GM23338 (cell line): ENCODE data around the gene P4HTM. TPM values are rescaled to one million over a fixed set of nuclear protein-coding genes. Genes with fewer than 3 reads are reported as not detected.

Experiments used
- ATAC-seq: fragments of 200-7000 bp; cut with Tn5 transposase; 3 replicates; pipeline ENCODE4 v1.9.1; 2020
- DNase-seq: peaks from one replicate; pipeline ENCODE4 v3.0.0-alpha.2; 2015; ENCODE audit warnings: low spot score
- H2AFZ ChIP-seq: fragments of 200-600 bp; sonication (generic); 2 replicates; pipeline ENCODE4 v1.8.0; 2016; ENCODE audit warnings: antibody characterized with exemption, mild to moderate bottlenecking, moderate library complexity
- H3F3A ChIP-seq: fragments of 200-600 bp; sonication (generic); replicated peaks from 2 replicates; pipeline ENCODE4 v1.8.0; 2017; ENCODE audit warnings: antibody characterized with exemption, mixed run types, low read depth
- H3K27ac ChIP-seq: fragments of 200-600 bp; sonication (generic); 2 replicates; pipeline ENCODE4 v1.6.1; 2016; ENCODE audit warnings: low read depth
- H3K27me3 ChIP-seq: fragments of 200-600 bp; sonication (generic); 2 replicates; pipeline ENCODE4 v1.8.0; 2016; ENCODE audit warnings: mild to moderate bottlenecking, mixed run types, moderate library complexity; ENCODE audit not compliant: insufficient read depth
- H3K36me3 ChIP-seq: fragments of 200-600 bp; sonication (generic); 2 replicates; pipeline ENCODE4 v1.8.0; 2016; ENCODE audit warnings: mild to moderate bottlenecking; ENCODE audit not compliant: insufficient read depth
- H3K4me1 ChIP-seq: fragments of 200-600 bp; sonication (generic); 2 replicates; pipeline ENCODE4 v1.8.0; 2016; ENCODE audit warnings: mild to moderate bottlenecking, moderate library complexity; ENCODE audit not compliant: insufficient read depth
- H3K4me2 ChIP-seq: fragments of 200-600 bp; sonication (generic); 2 replicates; pipeline ENCODE4 v1.7.1; 2017; ENCODE audit warnings: mixed run types
- H3K4me3 ChIP-seq: fragments of 200-600 bp; sonication (generic); 2 replicates; pipeline ENCODE4 v1.6.1; 2016; ENCODE audit warnings: mixed run types
- H3K79me2 ChIP-seq: fragments of 200-600 bp; sonication (generic); replicated peaks from 2 replicates; pipeline ENCODE4 v1.8.0; 2017; ENCODE audit warnings: mild to moderate bottlenecking; ENCODE audit not compliant: insufficient read depth
- H3K9me2 ChIP-seq: fragments of 200-600 bp; sonication (generic); 2 replicates; pipeline ENCODE4 v1.8.0; 2017; ENCODE audit not compliant: insufficient read depth
- H4K20me1 ChIP-seq: fragments of 200-600 bp; sonication (generic); replicated peaks from 2 replicates; pipeline ENCODE4 v1.8.0; 2017; ENCODE audit warnings: mild to moderate bottlenecking; ENCODE audit not compliant: insufficient read depth
- H3K27ac Mint-ChIP-seq: 2 replicates; pipeline ENCODE4 v1.8.0; 2020; ENCODE audit warnings: inconsistent platforms, mild to moderate bottlenecking, moderate library complexity, mixed read lengths
- H3K27me3 Mint-ChIP-seq: 3 replicates; pipeline ENCODE4 v1.8.0; 2022; ENCODE audit warnings: low read depth, mild to moderate bottlenecking, moderate library complexity, mixed read lengths, inconsistent platforms; ENCODE audit not compliant: insufficient read depth, poor library complexity
- H3K36me3 Mint-ChIP-seq: 3 replicates; pipeline ENCODE4 v1.8.0; 2021; ENCODE audit warnings: low read depth, mild to moderate bottlenecking, inconsistent platforms, moderate library complexity, mixed read lengths
- H3K4me1 Mint-ChIP-seq: 3 replicates; pipeline ENCODE4 v1.8.0; 2020; ENCODE audit warnings: mild to moderate bottlenecking, inconsistent platforms, mixed read lengths
- H3K4me3 Mint-ChIP-seq: 3 replicates; pipeline ENCODE4 v1.8.0; 2021; ENCODE audit warnings: moderate library complexity, mild to moderate bottlenecking, inconsistent platforms, mixed read lengths
- H3K9me3 Mint-ChIP-seq: 3 replicates; pipeline ENCODE4 v1.8.0; 2020; ENCODE audit warnings: moderate library complexity, mild to moderate bottlenecking, inconsistent platforms, mixed read lengths
- CREB1 ChIP-seq: fragments of 250-450 bp; sonication (Bioruptor Pico); IDR thresholded peaks from 2 replicates; pipeline ENCODE4 v1.5.0; 2020; ENCODE audit warnings: low read depth, mild to moderate bottlenecking, moderate library complexity
- ETS1 ChIP-seq: IDR thresholded peaks from 2 replicates; pipeline ENCODE4 v1.6.1; 2016; ENCODE audit warnings: antibody characterized with exemption
- EZH2 ChIP-seq: fragments of 200-600 bp; sonication (generic); IDR thresholded peaks from one replicate; pipeline ENCODE4 v1.8.0; 2017; ENCODE audit warnings: antibody characterized with exemption, mild to moderate bottlenecking, low read depth; ENCODE audit not compliant: unreplicated experiment
- EZH2phosphoT487 ChIP-seq: fragments of 200-600 bp; sonication (generic); IDR thresholded peaks from one replicate; pipeline ENCODE4 v1.8.1; 2018; ENCODE audit warnings: antibody characterized with exemption; ENCODE audit not compliant: unreplicated experiment
- JUNB ChIP-seq: IDR thresholded peaks from one replicate; pipeline ENCODE4 v1.6.1; 2016; ENCODE audit warnings: antibody characterized with exemption; ENCODE audit not compliant: unreplicated experiment
- NANOG ChIP-seq: IDR thresholded peaks from 2 replicates; pipeline ENCODE4 v1.6.1; 2016; ENCODE audit warnings: antibody characterized with exemption, borderline replicate concordance
- POLR2AphosphoS5 ChIP-seq: IDR thresholded peaks from 2 replicates; pipeline ENCODE4 v1.6.1; 2016; ENCODE audit warnings: antibody characterized with exemption, low read depth
- STAT1 ChIP-seq: IDR thresholded peaks from one replicate; pipeline ENCODE4 v1.6.1; 2016; ENCODE audit warnings: antibody characterized with exemption; ENCODE audit not compliant: unreplicated experiment
- ZNF114 ChIP-seq: fragments of 250-450 bp; sonication (Bioruptor Pico); IDR thresholded peaks from 2 replicates; pipeline ENCODE4 v1.5.0; 2020; ENCODE audit warnings: mild to moderate bottlenecking, moderate library complexity
- ZNF331 ChIP-seq: fragments of 250-450 bp; sonication (Bioruptor Pico); IDR thresholded peaks from 2 replicates; pipeline ENCODE4 v1.5.0; 2020; ENCODE audit warnings: low read depth, mild to moderate bottlenecking, moderate library complexity
- ZNF462 ChIP-seq: fragments of 250-450 bp; sonication (Bioruptor Pico); IDR thresholded peaks from 2 replicates; pipeline ENCODE4 v1.5.0; 2020; ENCODE audit warnings: mild to moderate bottlenecking, moderate library complexity
- polyA plus RNA-seq: library from polyadenylated mRNA; unstranded; fragments of >200 nt; fragmentation: Nextera tagmentation; extraction: Ambion mirVana; gene quantifications from 2 replicates; pipeline ENCODE4 v1.2.1, GENCODE V29; 2016
- total RNA-seq: library from RNA; depleted of rRNA; stranded (reverse); fragments of >200 nt; shearing (Covaris generic); gene quantifications from 2 replicates; pipeline ENCODE4 v1.2.3, GENCODE V29; 2014
- TF ChIP-seq, protein P1 (sequence below): IDR thresholded peaks from one replicate; pipeline ENCODE4 v1.6.1; 2018; ENCODE audit warnings: antibody characterized with exemption; ENCODE audit not compliant: unreplicated experiment
- TF ChIP-seq, protein P2 (sequence below), 2 experiments: fragments of 200-600 bp in 1 of 2; sonication (generic) in 1 of 2; conservative IDR thresholded peaks; 2 replicates each; pipeline versions ENCODE4 v1.5.1 to v1.6.1; 2016 to 2017; ENCODE audit warnings: antibody characterized with exemption in 2 of 2, low read depth in 2 of 2, mild to moderate bottlenecking in 2 of 2, moderate library complexity in 1 of 2

Gene P4HTM
- total and polyA plus RNA-seq, 2 experiments from 2014 or later = 15.9 to 28.7 TPM

DNA sequence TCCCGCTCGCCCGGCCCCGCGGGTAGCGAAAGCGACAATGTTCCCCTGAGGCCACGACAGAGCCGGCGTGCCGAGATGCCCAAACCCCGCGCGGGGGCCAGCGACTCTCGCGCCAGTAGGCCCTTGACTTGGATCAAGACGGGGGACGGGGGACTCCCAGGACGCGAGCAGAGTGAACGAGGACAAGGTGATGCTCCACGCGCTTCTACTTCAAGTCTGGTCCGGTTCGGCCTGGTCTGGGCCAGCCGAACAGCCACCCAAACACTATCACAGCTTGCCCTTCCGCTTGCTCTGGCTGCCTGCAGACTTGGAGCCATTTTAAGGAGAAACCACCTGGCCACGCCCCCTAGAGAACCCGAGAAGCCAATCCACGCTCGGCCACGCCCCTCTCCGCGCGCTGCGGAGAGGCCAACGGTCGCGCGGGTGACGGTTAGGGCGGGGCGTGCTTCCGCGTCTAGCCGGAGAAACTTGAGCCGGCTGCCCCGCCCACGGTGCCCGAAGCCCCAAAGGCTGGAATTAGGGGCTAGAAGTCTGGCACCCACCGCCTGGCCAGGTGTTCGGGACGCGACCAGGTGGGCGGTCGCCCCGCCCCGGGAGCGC lies 31.3 kb downstream of the P4HTM start:
- Histone ChIP-seq H3K79me2 (peaks cover 18% of the 10 kb centered on the region), H3K9me2 (no peaks in the 10 kb centered on the region), H3K4me2 (peak overlapping the region; percentile 99), H3F3A (peaks cover 47% of the 10 kb centered on the region), H4K20me1 (peaks cover 14% of the 10 kb centered on the region), H3K27ac (peak overlapping the region; percentile 97), H3K4me1 (peaks cover 27% of the 10 kb centered on the region; the same call in 1 of the 2 replicates), H3K4me3 (peak overlapping the region; percentile 97), H3K36me3 (peaks cover 18% of the 10 kb centered on the region), H3K27me3 (no peaks in the 10 kb centered on the region), H2AFZ (0 out of 2 replicates have a peak overlapping the region, but pooled peaks have one; percentile 73)
- peak; percentile 100 for DNase-seq
- H3K27me3 Mint-ChIP-seq = peaks cover 27% of the 10 kb centered on the region
- peak overlapping the region; percentile 93 for H3K4me3 Mint-ChIP-seq
- peaks cover 24% of the 10 kb centered on the region for H3K4me1 Mint-ChIP-seq
- no peaks in the 10 kb centered on the region; the same call in 1 of the 3 replicates for H3K9me3 Mint-ChIP-seq
- H3K36me3 Mint-ChIP-seq = peaks cover 49% of the 10 kb centered on the region
- ATAC-seq = peak; percentile 46
- no peak for TF ChIP-seq EZH2phosphoT487
- no peak for TF ChIP-seq ZNF114
- no peak for TF ChIP-seq EZH2
- TF ChIP-seq, protein P1, sequence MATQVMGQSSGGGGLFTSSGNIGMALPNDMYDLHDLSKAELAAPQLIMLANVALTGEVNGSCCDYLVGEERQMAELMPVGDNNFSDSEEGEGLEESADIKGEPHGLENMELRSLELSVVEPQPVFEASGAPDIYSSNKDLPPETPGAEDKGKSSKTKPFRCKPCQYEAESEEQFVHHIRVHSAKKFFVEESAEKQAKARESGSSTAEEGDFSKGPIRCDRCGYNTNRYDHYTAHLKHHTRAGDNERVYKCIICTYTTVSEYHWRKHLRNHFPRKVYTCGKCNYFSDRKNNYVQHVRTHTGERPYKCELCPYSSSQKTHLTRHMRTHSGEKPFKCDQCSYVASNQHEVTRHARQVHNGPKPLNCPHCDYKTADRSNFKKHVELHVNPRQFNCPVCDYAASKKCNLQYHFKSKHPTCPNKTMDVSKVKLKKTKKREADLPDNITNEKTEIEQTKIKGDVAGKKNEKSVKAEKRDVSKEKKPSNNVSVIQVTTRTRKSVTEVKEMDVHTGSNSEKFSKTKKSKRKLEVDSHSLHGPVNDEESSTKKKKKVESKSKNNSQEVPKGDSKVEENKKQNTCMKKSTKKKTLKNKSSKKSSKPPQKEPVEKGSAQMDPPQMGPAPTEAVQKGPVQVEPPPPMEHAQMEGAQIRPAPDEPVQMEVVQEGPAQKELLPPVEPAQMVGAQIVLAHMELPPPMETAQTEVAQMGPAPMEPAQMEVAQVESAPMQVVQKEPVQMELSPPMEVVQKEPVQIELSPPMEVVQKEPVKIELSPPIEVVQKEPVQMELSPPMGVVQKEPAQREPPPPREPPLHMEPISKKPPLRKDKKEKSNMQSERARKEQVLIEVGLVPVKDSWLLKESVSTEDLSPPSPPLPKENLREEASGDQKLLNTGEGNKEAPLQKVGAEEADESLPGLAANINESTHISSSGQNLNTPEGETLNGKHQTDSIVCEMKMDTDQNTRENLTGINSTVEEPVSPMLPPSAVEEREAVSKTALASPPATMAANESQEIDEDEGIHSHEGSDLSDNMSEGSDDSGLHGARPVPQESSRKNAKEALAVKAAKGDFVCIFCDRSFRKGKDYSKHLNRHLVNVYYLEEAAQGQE = no peak
- no peak for TF ChIP-seq STAT1
- TF ChIP-seq, protein P2, sequence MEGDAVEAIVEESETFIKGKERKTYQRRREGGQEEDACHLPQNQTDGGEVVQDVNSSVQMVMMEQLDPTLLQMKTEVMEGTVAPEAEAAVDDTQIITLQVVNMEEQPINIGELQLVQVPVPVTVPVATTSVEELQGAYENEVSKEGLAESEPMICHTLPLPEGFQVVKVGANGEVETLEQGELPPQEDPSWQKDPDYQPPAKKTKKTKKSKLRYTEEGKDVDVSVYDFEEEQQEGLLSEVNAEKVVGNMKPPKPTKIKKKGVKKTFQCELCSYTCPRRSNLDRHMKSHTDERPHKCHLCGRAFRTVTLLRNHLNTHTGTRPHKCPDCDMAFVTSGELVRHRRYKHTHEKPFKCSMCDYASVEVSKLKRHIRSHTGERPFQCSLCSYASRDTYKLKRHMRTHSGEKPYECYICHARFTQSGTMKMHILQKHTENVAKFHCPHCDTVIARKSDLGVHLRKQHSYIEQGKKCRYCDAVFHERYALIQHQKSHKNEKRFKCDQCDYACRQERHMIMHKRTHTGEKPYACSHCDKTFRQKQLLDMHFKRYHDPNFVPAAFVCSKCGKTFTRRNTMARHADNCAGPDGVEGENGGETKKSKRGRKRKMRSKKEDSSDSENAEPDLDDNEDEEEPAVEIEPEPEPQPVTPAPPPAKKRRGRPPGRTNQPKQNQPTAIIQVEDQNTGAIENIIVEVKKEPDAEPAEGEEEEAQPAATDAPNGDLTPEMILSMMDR (conservative IDR thresholded peaks at IDR 0.05; ENCODE audit: low read depth in 2 of 2) = no peak
- no peak for TF ChIP-seq ZNF462 (CRISPR knock-in tag)
- TF ChIP-seq NANOG = no peak
- TF ChIP-seq ZNF331 (CRISPR knock-in tag) = no peak
- peak; percentile 79 for TF ChIP-seq ETS1
- TF ChIP-seq CREB1 (CRISPR knock-in tag) = peak; percentile 85
- TF ChIP-seq JUNB = no peak
- peak; percentile 100 for TF ChIP-seq POLR2AphosphoS5
- H3K27ac Mint-ChIP-seq = peak overlapping the region; percentile 95
